ENCODE data around the gene CAMKMT.

Gene CAMKMT

GRCh38 chr2:44817256-44817655 is 455.5 kb downstream of the CAMKMT start:
- no peak overlapping the region for H3K4me3 ChIP-seq (ENCODE audit: low read length)
- no peaks in the 10 kb centered on the region for H3K36me3 ChIP-seq (ENCODE audit: insufficient read depth, low read depth, low read length)
- no peaks in the 10 kb centered on the region for H3K9me3 ChIP-seq (ENCODE audit: insufficient read depth, low read depth, low read length)
- peaks cover 6% of the 10 kb centered on the region; the same call in 1 of the 2 replicates for H3K27me3 ChIP-seq (ENCODE audit: insufficient read depth, low read length)
- H3K4me1 ChIP-seq (ENCODE audit: insufficient read depth, low read length), result no peaks in the 10 kb centered on the region
- H3K9ac ChIP-seq (ENCODE audit: low read depth, low read length), result no peak overlapping the region
- no peak overlapping the region for H3K27ac ChIP-seq (ENCODE audit: low read length)

- no peak overlapping the region for H3K4me3 ChIP-seq (ENCODE audit: low read length)
- H3K36me3 ChIP-seq (ENCODE audit: insufficient read depth, low read depth, low read length), result no peaks in the 10 kb centered on the region
- H3K4me1 ChIP-seq (ENCODE audit: insufficient read depth, low read length), result no peaks in the 10 kb centered on the region
- H3K9ac ChIP-seq (ENCODE audit: low read depth, low read length), result no peak overlapping the region
- H3K27ac ChIP-seq (ENCODE audit: low read length), result no peak overlapping the region
- H3K9me3 ChIP-seq (ENCODE audit: insufficient read depth, low read depth, low read length), result no peaks in the 10 kb centered on the region
- peaks cover 6% of the 10 kb centered on the region; the same call in 1 of the 2 replicates for H3K27me3 ChIP-seq (ENCODE audit: insufficient read depth, low read length)
Observed at GRCh38 chr2:44817673-44818335, 456.1 kb downstream of the CAMKMT start.

- Histone ChIP-seq H3K4me3 (ENCODE audit: low read length) (no peak overlapping the region), H3K27me3 (ENCODE audit: insufficient read depth, low read length) (no peaks in the 10 kb centered on the region), H3K4me1 (ENCODE audit: insufficient read depth, low read length) (no peaks in the 10 kb centered on the region), H3K9ac (ENCODE audit: low read depth, low read length) (no peak overlapping the region), H3K27ac (ENCODE audit: low read length) (no peak overlapping the region), H3K9me3 (ENCODE audit: insufficient read depth, low read depth, low read length) (no peaks in the 10 kb centered on the region), H3K36me3 (ENCODE audit: insufficient read depth, low read depth, low read length) (no peaks in the 10 kb centered on the region)
Observed at GRCh38 chr2:44819061-44819460, 457.3 kb downstream of the CAMKMT start.

GRCh38 chr2:44821500-44821899 is 459.8 kb downstream of the CAMKMT start:
- Histone ChIP-seq H3K9me3 (ENCODE audit: insufficient read depth, low read depth, low read length) (no peaks in the 10 kb centered on the region), H3K36me3 (ENCODE audit: insufficient read depth, low read depth, low read length) (no peaks in the 10 kb centered on the region), H3K27ac (ENCODE audit: low read length) (no peak overlapping the region), H3K4me1 (ENCODE audit: insufficient read depth, low read length) (no peaks in the 10 kb centered on the region), H3K4me3 (ENCODE audit: low read length) (no peak overlapping the region), H3K27me3 (ENCODE audit: insufficient read depth, low read length) (no peaks in the 10 kb centered on the region), H3K9ac (ENCODE audit: low read depth, low read length) (no peak overlapping the region)

GRCh38 chr2:44822174-44822573 is 460.4 kb downstream of the CAMKMT start:
- no peaks in the 10 kb centered on the region for H3K27me3 ChIP-seq (ENCODE audit: insufficient read depth, low read length)

More at GRCh38 chr2:44822174-44822573, 460.4 kb downstream of the CAMKMT start:
- Histone ChIP-seq H3K27ac (ENCODE audit: low read length) (no peak overlapping the region), H3K9me3 (ENCODE audit: insufficient read depth, low read depth, low read length) (no peaks in the 10 kb centered on the region), H3K4me1 (ENCODE audit: insufficient read depth, low read length) (no peaks in the 10 kb centered on the region), H3K4me3 (ENCODE audit: low read length) (no peak overlapping the region), H3K9ac (ENCODE audit: low read depth, low read length) (no peak overlapping the region), H3K36me3 (ENCODE audit: insufficient read depth, low read depth, low read length) (no peaks in the 10 kb centered on the region)

Measured in iPS-20b (cell line).